ENCODE results near the gene BRD4. TPM values are rescaled to one million over a fixed set of nuclear protein-coding genes. Genes with fewer than 3 reads are reported as not detected.

Gene BRD4
- total and polyA plus RNA-seq, 2 donors (not counting 3 experiments of a cell fraction or from before 2014, with no cell fraction given): 14.9 to 125 TPM

GRCh38 chr19:15378534-15379082 lies 46.3 kb upstream of the BRD4 start:
- H3K27me3 ChIP-seq (ENCODE audit: control insufficient read depth in 2 of 2, insufficient read depth in 2 of 2, low read length in 2 of 2): no peaks in the 10 kb centered on the region
- peaks cover 53% of the 10 kb centered on the region for H3K79me2 ChIP-seq (ENCODE audit: control insufficient read depth, insufficient read depth, low read length)
- POLR2A ChIA-PET: interaction anchor here (0.7 to 3.1 kb wide), 3 partner anchors 41 to 145 kb away, joined by 3 to 12 read pairs (median 4); partner anchors contain the start of gene AKAP8L
- TSS peak; percentile 28 for BruUV-seq (replicated peaks)
- H3K4me3 ChIP-seq (replicated peaks in 1 of 3; ENCODE audit: insufficient read depth in 1 of 3, low read depth in 1 of 3, low read length in 3 of 3): peak overlapping the region; percentile 82 to 90 (median 85)
- H2AFZ ChIP-seq (ENCODE audit: low read depth, low read length): peak overlapping the region; percentile 39
- CTCF ChIA-PET: interaction anchor here (1.0 to 3.5 kb wide), 8 partner anchors 13 to 277 kb away, joined by 3 to 32 read pairs (median 5); partner anchors contain the start of gene AKAP8L
- no peak for TF ChIP-seq POLR2A (IDR thresholded peaks at IDR 0.05; ENCODE audit: low read depth, low read length)
- peak; percentile 24 for TF ChIP-seq POLR2AphosphoS5 (IDR thresholded peaks at IDR 0.05; ENCODE audit: insufficient read depth, low read depth, low read length)
- peak overlapping the region; percentile 85 for H3K27ac ChIP-seq (ENCODE audit: insufficient read depth, low read depth, low read length)
- dilution Hi-C loops (cut with MboI; ENCODE audit: extremely low pct_ligation_motif_present, low sequenced_read_pairs): no loop called here
- peak; percentile 90 for FAIRE-seq
- no peaks in the 10 kb centered on the region for H4K20me1 ChIP-seq (replicated peaks; ENCODE audit: control insufficient read depth, extremely low read depth, insufficient read depth, low read length)
- H3K9ac ChIP-seq (replicated peaks; ENCODE audit: extremely low read depth, insufficient read depth, low read length): peak overlapping the region; percentile 94
- peaks cover 0 to 3% of the 10 kb centered on the region in 2 experiments for H3K36me3 ChIP-seq (ENCODE audit: control insufficient read depth in 2 of 2, extremely low read depth in 1 of 2, insufficient read depth in 2 of 2, low read length in 2 of 2)
- DNase-seq (ENCODE audit: low read depth, low spot score): peak; percentile 43
- no peaks in the 10 kb centered on the region for H3K9me3 ChIP-seq (replicated peaks; ENCODE audit: control insufficient read depth, insufficient read depth, low read length)
- peaks cover 20% of the 10 kb centered on the region for H3K4me1 ChIP-seq (ENCODE audit: control insufficient read depth, extremely low read depth, insufficient read depth, low read length)
- H3K9me1 ChIP-seq (replicated peaks; ENCODE audit: control insufficient read depth, extremely low read depth, insufficient read depth, low read length): no peaks in the 10 kb centered on the region
- intact Hi-C loops (cut with micrococcal nuclease): loop anchor here (1.0 to 5.0 kb wide), 6 partner anchors 41 to 271 kb away; partner anchors contain the start of gene SYDE1
- H3K4me2 ChIP-seq (ENCODE audit: insufficient read depth, low read length): peak overlapping the region; percentile 86

GRCh38 chr19:15374796-15375440 lies 42.6 kb upstream of the BRD4 start:
- no peak overlapping the region for H3K4me2 ChIP-seq (ENCODE audit: insufficient read depth, low read length)
- H3K9me3 ChIP-seq (replicated peaks; ENCODE audit: control insufficient read depth, insufficient read depth, low read length): no peaks in the 10 kb centered on the region
- H3K9ac ChIP-seq (replicated peaks; ENCODE audit: extremely low read depth, insufficient read depth, low read length): no peak overlapping the region
- ChIA-PET POLR2A (no interaction called here), CTCF (no interaction called here)
- TF ChIP-seq GATA2 (IDR thresholded peaks at IDR 0.05; ENCODE audit: insufficient read depth, insufficient read length, low read depth, low read length) (no peak), FOS (IDR thresholded peaks at IDR 0.05; ENCODE audit: borderline replicate concordance, insufficient read depth, low read length) (no peak), EZH2 (IDR thresholded peaks at IDR 0.05; ENCODE audit: borderline replicate concordance, low read depth, low read length, severe bottlenecking) (no peak), MAX (IDR thresholded peaks at IDR 0.05; ENCODE audit: insufficient read depth, insufficient read length) (no peak), POLR2A (IDR thresholded peaks at IDR 0.05; ENCODE audit: low read depth, low read length) (no peak), MYC (IDR thresholded peaks at IDR 0.05; ENCODE audit: low read depth, low read length) (no peak), POLR2AphosphoS5 (IDR thresholded peaks at IDR 0.05; ENCODE audit: insufficient read depth, low read depth, low read length) (no peak), CTCF (IDR thresholded peaks at IDR 0.05; ENCODE audit: extremely low read depth in 1 of 2, insufficient read depth in 1 of 2, low read depth in 1 of 2, low read length in 2 of 2) (no peak), JUN (IDR thresholded peaks at IDR 0.05; ENCODE audit: borderline replicate concordance, insufficient read depth, insufficient read length, low read depth) (no peak)
- no peaks in the 10 kb centered on the region for H3K27me3 ChIP-seq (ENCODE audit: control insufficient read depth in 2 of 2, insufficient read depth in 2 of 2, low read length in 2 of 2)
- no TSS peak for BruUV-seq (replicated peaks)
- DNase-seq (ENCODE audit: low read depth, low spot score) (peak; percentile 29), FAIRE-seq (peak; percentile 21)
- H3K4me1 ChIP-seq (ENCODE audit: control insufficient read depth, extremely low read depth, insufficient read depth, low read length): peaks cover 17% of the 10 kb centered on the region
- H3K36me3 ChIP-seq (ENCODE audit: control insufficient read depth in 2 of 2, extremely low read depth in 1 of 2, insufficient read depth in 2 of 2, low read length in 2 of 2): peaks cover 7 to 22% of the 10 kb centered on the region in 2 experiments
- no peak overlapping the region for H3K4me3 ChIP-seq (replicated peaks in 1 of 3; ENCODE audit: insufficient read depth in 1 of 3, low read depth in 1 of 3, low read length in 3 of 3)
- no peak overlapping the region for H3K27ac ChIP-seq (ENCODE audit: insufficient read depth, low read depth, low read length)
- H3K9me1 ChIP-seq (replicated peaks; ENCODE audit: control insufficient read depth, extremely low read depth, insufficient read depth, low read length): no peaks in the 10 kb centered on the region
- H2AFZ ChIP-seq (ENCODE audit: low read depth, low read length): no peak overlapping the region
- dilution Hi-C loops (cut with MboI; ENCODE audit: extremely low pct_ligation_motif_present, low sequenced_read_pairs): no loop called here
- peaks cover 63% of the 10 kb centered on the region for H3K79me2 ChIP-seq (ENCODE audit: control insufficient read depth, insufficient read depth, low read length)
- no peaks in the 10 kb centered on the region for H4K20me1 ChIP-seq (replicated peaks; ENCODE audit: control insufficient read depth, extremely low read depth, insufficient read depth, low read length)
- intact Hi-C loops (cut with micrococcal nuclease): loop anchor here (5.0 kb wide), 1 partner anchor 268 kb away; the partner anchor contains the start of gene SYDE1
